ENCODE results near the gene CGAS.
"Not testable (repeated sequence)": the region's sequence is repeated elsewhere in the genome, so short reads cannot be mapped to it uniquely, and the experiment has no call there.

CGAS gene

GRCh38 chr6:73389854-73390253, 62.2 kb downstream of the CGAS start:
- TF ChIP-seq CTCF (IDR thresholded peaks at IDR 0.05; ENCODE audit: borderline replicate concordance, control extremely low read depth, extremely low read depth, insufficient read depth, missing control alignments) = no peak
- DNase-seq (ENCODE audit: low spot score) = no peak
- in situ Hi-C loops (cut with MboI; ENCODE audit: low sequenced_read_pairs, unreplicated experiment) = no loop called here

- peak; percentile 78 for DNase-seq (ENCODE audit: low spot score)
- peak; percentile 63 for TF ChIP-seq CTCF (IDR thresholded peaks at IDR 0.05; ENCODE audit: borderline replicate concordance, control extremely low read depth, extremely low read depth, insufficient read depth, missing control alignments)
- in situ Hi-C loops (cut with MboI; ENCODE audit: low sequenced_read_pairs, unreplicated experiment) = no loop called here
Observed at GRCh38 chr6:73388800-73389512, 63.1 kb downstream of the CGAS start.

GRCh38 chr6:73388433-73388799, 63.7 kb downstream of the CGAS start:
- in situ Hi-C loops (cut with MboI; ENCODE audit: low sequenced_read_pairs, unreplicated experiment) = no loop called here
- no peak for DNase-seq (ENCODE audit: low spot score)
- TF ChIP-seq CTCF (IDR thresholded peaks at IDR 0.05; ENCODE audit: borderline replicate concordance, control extremely low read depth, extremely low read depth, insufficient read depth, missing control alignments) = no peak

- in situ Hi-C loops (cut with MboI; ENCODE audit: low sequenced_read_pairs, unreplicated experiment) = no loop called here
- TF ChIP-seq CTCF (IDR thresholded peaks at IDR 0.05; ENCODE audit: borderline replicate concordance, control extremely low read depth, extremely low read depth, insufficient read depth, missing control alignments) = no peak
- DNase-seq (ENCODE audit: low spot score) = no peak
Observed at GRCh38 chr6:73382462-73383113, 69.5 kb downstream of the CGAS start.

- DNase-seq (ENCODE audit: low spot score); in situ Hi-C loops (cut with MboI; ENCODE audit: low sequenced_read_pairs, unreplicated experiment): not testable (repeated sequence)
Observed at GRCh38 chr6:73381531-73381930, 70.6 kb downstream of the CGAS start.

GRCh38 chr6:73377225-73377624, 74.9 kb downstream of the CGAS start:
- in situ Hi-C loops (cut with MboI; ENCODE audit: low sequenced_read_pairs, unreplicated experiment) = no loop called here
- TF ChIP-seq CTCF (IDR thresholded peaks at IDR 0.05; ENCODE audit: borderline replicate concordance, control extremely low read depth, extremely low read depth, insufficient read depth, missing control alignments) = no peak
- no peak for DNase-seq (ENCODE audit: low spot score)

GRCh38 chr6:73375216-73375615, 76.9 kb downstream of the CGAS start:
- in situ Hi-C loops (cut with MboI; ENCODE audit: low sequenced_read_pairs, unreplicated experiment) = no loop called here
- DNase-seq (ENCODE audit: low spot score) = no peak
- no peak for TF ChIP-seq CTCF (IDR thresholded peaks at IDR 0.05; ENCODE audit: borderline replicate concordance, control extremely low read depth, extremely low read depth, insufficient read depth, missing control alignments)
